ENCODE results near the gene CKM.

The CKM gene

GRCh38 chr19:45357445-45357783 is 34.7 kb upstream of the CKM start:
- Histone ChIP-seq H3K27ac (replicated peaks) (no peak overlapping the region), H3K4me3 (replicated peaks; ENCODE audit: insufficient read depth, low read length) (no peak overlapping the region), H3K27me3 (ENCODE audit: insufficient read depth, poor library complexity, severe bottlenecking) (no peaks in the 10 kb centered on the region)
- TF ChIP-seq SPI1 (IDR thresholded peaks at IDR 0.05; ENCODE audit: borderline replicate concordance, low read depth) (no peak), GABPA (IDR thresholded peaks at IDR 0.05; ENCODE audit: low read depth) (no peak), REST (IDR thresholded peaks at IDR 0.05; ENCODE audit: insufficient replicate concordance, low read depth) (no peak), POLR2AphosphoS5 (IDR thresholded peaks at IDR 0.05; ENCODE audit: low read depth) (no peak)
- TF ChIP-seq, protein P1, sequence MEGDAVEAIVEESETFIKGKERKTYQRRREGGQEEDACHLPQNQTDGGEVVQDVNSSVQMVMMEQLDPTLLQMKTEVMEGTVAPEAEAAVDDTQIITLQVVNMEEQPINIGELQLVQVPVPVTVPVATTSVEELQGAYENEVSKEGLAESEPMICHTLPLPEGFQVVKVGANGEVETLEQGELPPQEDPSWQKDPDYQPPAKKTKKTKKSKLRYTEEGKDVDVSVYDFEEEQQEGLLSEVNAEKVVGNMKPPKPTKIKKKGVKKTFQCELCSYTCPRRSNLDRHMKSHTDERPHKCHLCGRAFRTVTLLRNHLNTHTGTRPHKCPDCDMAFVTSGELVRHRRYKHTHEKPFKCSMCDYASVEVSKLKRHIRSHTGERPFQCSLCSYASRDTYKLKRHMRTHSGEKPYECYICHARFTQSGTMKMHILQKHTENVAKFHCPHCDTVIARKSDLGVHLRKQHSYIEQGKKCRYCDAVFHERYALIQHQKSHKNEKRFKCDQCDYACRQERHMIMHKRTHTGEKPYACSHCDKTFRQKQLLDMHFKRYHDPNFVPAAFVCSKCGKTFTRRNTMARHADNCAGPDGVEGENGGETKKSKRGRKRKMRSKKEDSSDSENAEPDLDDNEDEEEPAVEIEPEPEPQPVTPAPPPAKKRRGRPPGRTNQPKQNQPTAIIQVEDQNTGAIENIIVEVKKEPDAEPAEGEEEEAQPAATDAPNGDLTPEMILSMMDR (IDR thresholded peaks at IDR 0.05; ENCODE audit: insufficient read depth, low read length), result no peak
- no peak for DNase-seq (ENCODE audit: low read depth in 1 of 2, low spot score in 1 of 2)

- TF ChIP-seq, protein P1 (IDR thresholded peaks at IDR 0.05; ENCODE audit: insufficient read depth, low read length), result no peak
- TF ChIP-seq POLR2AphosphoS5 (IDR thresholded peaks at IDR 0.05; ENCODE audit: low read depth) (no peak), SPI1 (IDR thresholded peaks at IDR 0.05; ENCODE audit: borderline replicate concordance, low read depth) (no peak), REST (IDR thresholded peaks at IDR 0.05; ENCODE audit: insufficient replicate concordance, low read depth) (no peak), GABPA (IDR thresholded peaks at IDR 0.05; ENCODE audit: low read depth) (no peak)
- Histone ChIP-seq H3K4me3 (replicated peaks; ENCODE audit: insufficient read depth, low read length) (no peak overlapping the region), H3K27ac (replicated peaks) (no peak overlapping the region), H3K27me3 (ENCODE audit: insufficient read depth, poor library complexity, severe bottlenecking) (no peaks in the 10 kb centered on the region)
- DNase-seq (ENCODE audit: low read depth in 1 of 2, low spot score in 1 of 2), result no peak
Observed at GRCh38 chr19:45356760-45357444, 34.2 kb upstream of the CKM start.

- no peak for DNase-seq (ENCODE audit: low read depth in 1 of 2, low spot score in 1 of 2)
- TF ChIP-seq, protein P1 (IDR thresholded peaks at IDR 0.05; ENCODE audit: insufficient read depth, low read length), result no peak
- TF ChIP-seq SPI1 (IDR thresholded peaks at IDR 0.05; ENCODE audit: borderline replicate concordance, low read depth) (no peak), REST (IDR thresholded peaks at IDR 0.05; ENCODE audit: insufficient replicate concordance, low read depth) (no peak), POLR2AphosphoS5 (IDR thresholded peaks at IDR 0.05; ENCODE audit: low read depth) (no peak), GABPA (IDR thresholded peaks at IDR 0.05; ENCODE audit: low read depth) (no peak)
- Histone ChIP-seq H3K4me3 (replicated peaks; ENCODE audit: insufficient read depth, low read length) (no peak overlapping the region), H3K27me3 (ENCODE audit: insufficient read depth, poor library complexity, severe bottlenecking) (no peaks in the 10 kb centered on the region), H3K27ac (replicated peaks) (no peak overlapping the region)
Observed at GRCh38 chr19:45355910-45356309, 33.2 kb upstream of the CKM start.
